ENCODE results near the gene SH2D4B.

SH2D4B gene

DNA sequence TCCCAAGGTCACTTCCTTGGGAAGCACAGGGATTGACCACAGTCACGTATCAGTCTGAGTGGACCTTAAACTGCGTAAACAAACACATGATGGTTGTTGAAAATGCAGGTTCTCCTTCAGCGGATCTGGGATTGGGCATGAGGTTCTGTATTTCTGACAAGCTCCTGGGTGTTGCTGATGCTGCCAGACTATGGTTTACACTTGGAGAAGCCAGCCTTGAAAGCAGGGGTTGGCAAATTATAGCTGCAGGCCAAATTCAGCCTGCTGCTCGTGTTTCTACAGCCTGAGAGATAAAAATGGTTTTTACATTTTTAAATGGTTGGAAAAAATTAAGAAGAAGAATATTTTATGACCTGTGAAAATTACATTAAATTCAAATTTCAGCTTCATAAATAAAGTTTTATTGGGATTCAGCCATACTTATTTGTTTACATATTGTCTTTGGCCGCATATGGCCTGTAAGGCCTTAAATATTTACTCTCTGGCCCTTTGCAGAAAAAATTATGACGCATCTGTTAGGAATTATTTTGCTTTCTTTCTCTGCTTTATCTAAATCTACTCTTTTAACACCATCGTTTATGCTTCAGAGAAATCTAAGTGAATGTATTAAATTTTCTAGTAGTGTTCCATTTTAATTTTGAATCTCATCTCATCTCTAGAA, 109.6 kb downstream of the SH2D4B start:
- no peak overlapping the region for H3K27ac ChIP-seq
- ChIA-PET POLR2A (ENCODE audit: low non-redundant PET) (no interaction called here), CTCF (no interaction called here)
- TF ChIP-seq, protein P1, sequence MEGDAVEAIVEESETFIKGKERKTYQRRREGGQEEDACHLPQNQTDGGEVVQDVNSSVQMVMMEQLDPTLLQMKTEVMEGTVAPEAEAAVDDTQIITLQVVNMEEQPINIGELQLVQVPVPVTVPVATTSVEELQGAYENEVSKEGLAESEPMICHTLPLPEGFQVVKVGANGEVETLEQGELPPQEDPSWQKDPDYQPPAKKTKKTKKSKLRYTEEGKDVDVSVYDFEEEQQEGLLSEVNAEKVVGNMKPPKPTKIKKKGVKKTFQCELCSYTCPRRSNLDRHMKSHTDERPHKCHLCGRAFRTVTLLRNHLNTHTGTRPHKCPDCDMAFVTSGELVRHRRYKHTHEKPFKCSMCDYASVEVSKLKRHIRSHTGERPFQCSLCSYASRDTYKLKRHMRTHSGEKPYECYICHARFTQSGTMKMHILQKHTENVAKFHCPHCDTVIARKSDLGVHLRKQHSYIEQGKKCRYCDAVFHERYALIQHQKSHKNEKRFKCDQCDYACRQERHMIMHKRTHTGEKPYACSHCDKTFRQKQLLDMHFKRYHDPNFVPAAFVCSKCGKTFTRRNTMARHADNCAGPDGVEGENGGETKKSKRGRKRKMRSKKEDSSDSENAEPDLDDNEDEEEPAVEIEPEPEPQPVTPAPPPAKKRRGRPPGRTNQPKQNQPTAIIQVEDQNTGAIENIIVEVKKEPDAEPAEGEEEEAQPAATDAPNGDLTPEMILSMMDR (conservative IDR thresholded peaks at IDR 0.05; ENCODE audit: low read depth) = no peak
- no peak for DNase-seq (ENCODE audit: low spot score)

DNA sequence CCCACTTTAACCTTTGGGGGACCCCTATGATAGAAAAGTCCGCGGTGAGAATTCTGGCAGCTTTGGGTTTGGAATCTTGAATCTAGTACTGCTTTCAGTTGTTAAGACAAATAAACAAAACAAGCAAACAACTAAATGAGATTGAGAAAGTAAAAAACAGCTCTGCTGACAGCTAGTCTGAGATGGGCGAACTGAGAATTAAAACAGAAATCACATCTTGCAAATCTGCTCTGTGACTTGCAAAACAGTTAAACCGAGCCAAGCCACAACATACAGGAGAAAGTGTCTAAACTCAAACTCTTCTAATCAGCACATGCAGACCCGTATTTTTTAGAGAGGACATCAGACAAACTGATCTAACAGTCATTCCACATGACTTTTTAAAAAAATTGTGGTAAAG, 110.4 kb downstream of the SH2D4B start:
- CTCF ChIA-PET = no interaction called here
- H3K27ac ChIP-seq = no peak overlapping the region
- no peak for DNase-seq (ENCODE audit: low spot score)
- POLR2A ChIA-PET (ENCODE audit: low non-redundant PET) = no interaction called here
- TF ChIP-seq, protein P1 (conservative IDR thresholded peaks at IDR 0.05; ENCODE audit: low read depth) = no peak

DNA sequence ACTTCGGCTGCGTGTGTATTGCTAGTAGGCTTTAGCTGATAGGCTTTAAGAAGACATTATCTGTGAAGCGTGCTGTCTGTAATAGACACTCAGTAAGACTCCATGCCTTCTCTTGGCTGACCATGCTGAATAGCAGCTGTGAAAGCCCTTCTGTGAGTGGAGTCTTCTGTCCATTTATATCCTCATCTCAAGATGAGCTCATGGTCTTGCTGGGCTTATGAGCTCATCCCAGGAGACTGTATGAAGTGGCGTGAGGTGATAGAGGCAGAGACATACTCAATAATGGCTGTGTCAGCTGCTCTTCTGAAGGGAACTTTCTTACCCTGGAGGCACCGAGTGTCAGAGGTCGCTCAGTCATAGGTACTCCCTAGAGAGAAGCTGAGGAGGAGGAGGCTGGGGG, 111.5 kb downstream of the SH2D4B start:
- ChIA-PET POLR2A (ENCODE audit: low non-redundant PET) (no interaction called here), CTCF (interaction anchor here (0.5 to 0.8 kb wide), 3 partner anchors 60 to 732 kb away, joined by 3 to 4 read pairs (median 3); no protein-coding TSS in a partner anchor)
- DNase-seq (ENCODE audit: low spot score) = no peak
- H3K27ac ChIP-seq = no peak overlapping the region
- TF ChIP-seq, protein P1 (conservative IDR thresholded peaks at IDR 0.05; ENCODE audit: low read depth) = no peak

DNA sequence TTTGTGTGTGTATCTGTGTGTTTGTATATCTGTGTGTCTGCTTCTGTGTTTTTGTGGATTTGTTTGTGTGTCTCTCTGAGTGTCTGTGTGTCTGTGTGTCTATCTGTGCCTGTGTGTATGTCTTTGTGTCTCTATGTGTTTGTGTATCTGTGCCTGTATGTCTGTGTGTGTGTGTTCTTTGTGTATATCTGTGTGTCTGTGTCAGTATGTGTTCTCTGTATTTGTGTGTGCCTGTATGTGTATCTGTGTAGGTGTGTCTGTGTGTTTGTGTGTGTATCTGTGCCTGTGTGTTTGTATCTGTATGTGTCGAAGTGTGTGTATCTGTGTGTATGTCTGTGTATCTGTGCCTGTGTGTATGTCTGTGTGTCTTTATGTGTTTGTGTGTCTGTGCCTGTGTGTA, 118.2 kb downstream of the SH2D4B start:
- ChIA-PET CTCF (no interaction called here), POLR2A (ENCODE audit: low non-redundant PET) (no interaction called here)
- TF ChIP-seq, protein P1 (conservative IDR thresholded peaks at IDR 0.05; ENCODE audit: low read depth) = no peak
- no peak overlapping the region for H3K27ac ChIP-seq
- no peak for DNase-seq (ENCODE audit: low spot score)

DNA sequence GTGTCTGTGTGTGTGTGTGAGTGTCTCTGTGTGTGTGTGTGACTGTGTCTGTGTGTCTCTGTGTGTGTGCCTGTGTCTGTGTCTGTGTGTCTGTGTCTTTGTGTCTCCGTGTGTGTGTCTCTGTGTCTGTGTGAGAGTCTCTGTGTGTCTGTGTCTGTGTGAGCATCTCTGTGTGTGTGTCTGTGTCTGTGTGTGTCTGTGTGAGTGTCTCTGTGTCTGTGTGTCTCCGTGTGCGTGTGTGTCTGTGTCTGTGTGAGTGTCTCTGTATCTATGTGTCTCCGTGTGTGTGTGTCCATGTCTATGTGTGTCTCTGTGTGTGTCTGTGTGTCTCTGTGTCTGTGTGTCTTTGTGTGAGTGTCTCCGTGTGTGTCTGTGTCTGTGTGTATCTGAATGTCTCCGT, 120.4 kb downstream of the SH2D4B start:
- POLR2A ChIA-PET (ENCODE audit: low non-redundant PET) = no interaction called here
- no peak overlapping the region for H3K27ac ChIP-seq
- no peak for DNase-seq (ENCODE audit: low spot score)
- TF ChIP-seq, protein P1 (conservative IDR thresholded peaks at IDR 0.05; ENCODE audit: low read depth) = no peak
- CTCF ChIA-PET = no interaction called here

DNA sequence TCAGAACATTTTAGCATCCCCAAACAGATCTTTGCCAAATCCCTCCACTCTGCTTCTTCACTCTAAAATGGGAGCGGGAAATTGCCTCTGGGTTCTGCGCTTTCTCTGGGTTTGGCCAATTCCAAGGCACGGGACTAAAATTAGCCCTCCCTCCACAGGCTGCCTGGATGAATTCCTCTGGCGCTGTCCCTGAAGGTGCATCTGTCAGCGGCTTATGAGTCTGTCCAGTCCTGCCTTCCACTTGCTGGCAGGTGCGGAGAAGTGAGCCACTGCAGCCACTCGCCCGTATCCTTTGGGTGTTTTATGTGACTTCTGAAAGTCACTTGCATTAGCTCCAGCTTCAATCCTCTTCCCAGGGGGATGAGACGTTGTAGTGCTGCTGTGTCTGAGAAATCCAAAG, 121.6 kb downstream of the SH2D4B start:
- no peak for DNase-seq (ENCODE audit: low spot score)
- ChIA-PET POLR2A (ENCODE audit: low non-redundant PET) (no interaction called here), CTCF (interaction anchor here (0.6 kb wide), 1 partner anchor 123 kb away, joined by 3 read pairs; no protein-coding TSS in a partner anchor)
- H3K27ac ChIP-seq = no peak overlapping the region
- TF ChIP-seq, protein P1 (conservative IDR thresholded peaks at IDR 0.05; ENCODE audit: low read depth) = no peak
